ENCODE results near the gene FBXO46. TPM values are rescaled to one million over a fixed set of nuclear protein-coding genes. Genes with fewer than 3 reads are reported as not detected.

Gene FBXO46
- total RNA-seq, 1 experiment from 2014 or later = 18.8 TPM

GRCh38 chr19:45705115-45705514, 25.6 kb downstream of the FBXO46 start:
- TF ChIP-seq EZH2 (IDR thresholded peaks at IDR 0.05; ENCODE audit: borderline replicate concordance, low read depth, low read length, poor library complexity, severe bottlenecking) (no peak), CTCF (conservative IDR thresholded peaks at IDR 0.05; ENCODE audit: low read depth, low read length) (no peak)
- CTCF ChIA-PET = no interaction called here
- no peak overlapping the region for H3K27ac ChIP-seq (ENCODE audit: low read depth, low read length, poor library complexity, severe bottlenecking)
- BruUV-seq (replicated peaks) = no TSS peak
- no peak overlapping the region for H3K4me3 ChIP-seq (ENCODE audit: low read depth, low read length, poor library complexity, severe bottlenecking)
- intact Hi-C loops (cut with micrococcal nuclease; ENCODE audit: unreplicated experiment) = no loop called here
- POLR2A ChIA-PET (ENCODE audit: low non-redundant PET) = no interaction called here
- no peaks in the 10 kb centered on the region for H3K27me3 ChIP-seq (replicated peaks; ENCODE audit: insufficient read depth, low read depth, low read length, poor library complexity)
- H3K9me3 ChIP-seq (ENCODE audit: low read depth, low read length, poor library complexity, severe bottlenecking) = no peaks in the 10 kb centered on the region
- H3K4me1 ChIP-seq (ENCODE audit: insufficient read depth, low read length, poor library complexity, severe bottlenecking) = no peaks in the 10 kb centered on the region
- H3K36me3 ChIP-seq (ENCODE audit: insufficient read depth, low read length, poor library complexity, severe bottlenecking) = peaks cover 4% of the 10 kb centered on the region
- no peak for DNase-seq (ENCODE audit: low spot score)

- DNase-seq (ENCODE audit: low spot score) = no peak
- no peaks in the 10 kb centered on the region for H3K27me3 ChIP-seq (replicated peaks; ENCODE audit: insufficient read depth, low read depth, low read length, poor library complexity)
- no peak overlapping the region for H3K4me3 ChIP-seq (ENCODE audit: low read depth, low read length, poor library complexity, severe bottlenecking)
- no TSS peak for BruUV-seq (replicated peaks)
- TF ChIP-seq EZH2 (IDR thresholded peaks at IDR 0.05; ENCODE audit: borderline replicate concordance, low read depth, low read length, poor library complexity, severe bottlenecking) (no peak), CTCF (conservative IDR thresholded peaks at IDR 0.05; ENCODE audit: low read depth, low read length) (no peak)
- H3K4me1 ChIP-seq (ENCODE audit: insufficient read depth, low read length, poor library complexity, severe bottlenecking) = no peaks in the 10 kb centered on the region
- H3K27ac ChIP-seq (ENCODE audit: low read depth, low read length, poor library complexity, severe bottlenecking) = no peak overlapping the region
- H3K36me3 ChIP-seq (ENCODE audit: insufficient read depth, low read length, poor library complexity, severe bottlenecking) = peaks cover 4% of the 10 kb centered on the region
- CTCF ChIA-PET = interaction anchor here (0.7 kb wide), 1 partner anchor 217 kb away, joined by 3 read pairs; no protein-coding TSS in a partner anchor
- POLR2A ChIA-PET (ENCODE audit: low non-redundant PET) = no interaction called here
- no peaks in the 10 kb centered on the region for H3K9me3 ChIP-seq (ENCODE audit: low read depth, low read length, poor library complexity, severe bottlenecking)
- intact Hi-C loops (cut with micrococcal nuclease; ENCODE audit: unreplicated experiment) = no loop called here
Measured at GRCh38 chr19:45701676-45702075, 29.0 kb downstream of the FBXO46 start.

- TF ChIP-seq EZH2 (IDR thresholded peaks at IDR 0.05; ENCODE audit: borderline replicate concordance, low read depth, low read length, poor library complexity, severe bottlenecking) = no peak
- TF ChIP-seq CTCF (conservative IDR thresholded peaks at IDR 0.05; ENCODE audit: low read depth, low read length) = peak; percentile 98
- POLR2A ChIA-PET (ENCODE audit: low non-redundant PET) = interaction anchor here (0.7 to 1.0 kb wide), 2 partner anchors 24 to 76 kb away, joined by 5 to 12 read pairs; partner anchors contain the start of gene SIX5
- peak overlapping the region; percentile 63 for H3K4me3 ChIP-seq (ENCODE audit: low read depth, low read length, poor library complexity, severe bottlenecking)
- H3K9me3 ChIP-seq (ENCODE audit: low read depth, low read length, poor library complexity, severe bottlenecking) = no peaks in the 10 kb centered on the region
- intact Hi-C loops (cut with micrococcal nuclease; ENCODE audit: unreplicated experiment) = loop anchor here (1.0 to 10.0 kb wide), 4 partner anchors 82 to 266 kb away; partner anchors contain the start of gene GPR4
- peaks cover 10% of the 10 kb centered on the region for H3K36me3 ChIP-seq (ENCODE audit: insufficient read depth, low read length, poor library complexity, severe bottlenecking)
- peaks cover 9% of the 10 kb centered on the region for H3K4me1 ChIP-seq (ENCODE audit: insufficient read depth, low read length, poor library complexity, severe bottlenecking)
- CTCF ChIA-PET = interaction anchor here (0.6 to 1.9 kb wide), 9 partner anchors 11 to 225 kb away, joined by 3 to 7 read pairs (median 5); no protein-coding TSS in a partner anchor
- peak overlapping the region; percentile 88 for H3K27ac ChIP-seq (ENCODE audit: low read depth, low read length, poor library complexity, severe bottlenecking)
- peak; percentile 84 for DNase-seq (ENCODE audit: low spot score)
- BruUV-seq (replicated peaks) = TSS peak; percentile 55
- no peaks in the 10 kb centered on the region for H3K27me3 ChIP-seq (replicated peaks; ENCODE audit: insufficient read depth, low read depth, low read length, poor library complexity)
Measured at GRCh38 chr19:45693106-45693788, 37.4 kb downstream of the FBXO46 start.

All from A673 (cell line).